GM19324 (cell line): ENCODE measurements around the gene GNAI3.

Experiments used
- ATAC-seq: cut with Tn5 transposase; IDR thresholded peaks from one replicate; pipeline ENCODE4 v1.9.1; 2021; ENCODE audit warnings: mild to moderate bottlenecking, moderate library complexity; ENCODE audit not compliant: unreplicated experiment, low FRiP score

GNAI3 gene

GRCh38 chr1:109548321-109549267, at the start of gene GNAI3:
GNAI3 (plus strand) TSS chr1:109548615; CDS start chr1:109548721, 106 bp downstream.
- ATAC-seq: peak; percentile 87

GRCh38 chr1:109499081-109499480, 49.3 kb upstream of the GNAI3 start:
- no peak for ATAC-seq

GRCh38 chr1:109499661-109500536, 48.5 kb upstream of the GNAI3 start:
- ATAC-seq: no peak

GRCh38 chr1:109500941-109501381, 47.5 kb upstream of the GNAI3 start:
- no peak for ATAC-seq

GRCh38 chr1:109501644-109502363, 46.6 kb upstream of the GNAI3 start:
- ATAC-seq: no peak

- ATAC-seq: no peak
Measured at GRCh38 chr1:109502364-109502851, 46.0 kb upstream of the GNAI3 start.

- no peak for ATAC-seq
Measured at GRCh38 chr1:109503935-109504334, 44.5 kb upstream of the GNAI3 start.

- ATAC-seq: no peak
Measured at GRCh38 chr1:109504974-109505373, 43.4 kb upstream of the GNAI3 start.

- no peak for ATAC-seq
Measured at GRCh38 chr1:109508001-109508872, 40.2 kb upstream of the GNAI3 start.

GRCh38 chr1:109508873-109509175, 39.6 kb upstream of the GNAI3 start:
- ATAC-seq: no peak

- peak; percentile 61 for ATAC-seq
Measured at GRCh38 chr1:109509176-109510134, 39.0 kb upstream of the GNAI3 start, which contains the start of gene AMIGO1. AMIGO1 (minus strand) TSS chr1:109509727; CDS start chr1:109508912, 815 bp downstream.

GRCh38 chr1:109513110-109513710, 35.2 kb upstream of the GNAI3 start:
- ATAC-seq: no peak

- ATAC-seq: no peak
Measured at GRCh38 chr1:109514846-109515245, 33.6 kb upstream of the GNAI3 start.

GRCh38 chr1:109516872-109517271, 31.5 kb upstream of the GNAI3 start:
- ATAC-seq: no peak

GRCh38 chr1:109517337-109517736, 31.1 kb upstream of the GNAI3 start:
- ATAC-seq: no peak

- no peak for ATAC-seq
Measured at GRCh38 chr1:109521002-109521951, 27.1 kb upstream of the GNAI3 start.

- no peak for ATAC-seq
Measured at GRCh38 chr1:109522026-109522425, 26.4 kb upstream of the GNAI3 start.
